ENCODE measurements around the gene MYCN. TPM values are rescaled to one million over a fixed set of nuclear protein-coding genes. Genes with fewer than 3 reads are reported as not detected.
A peak's percentile ranks its signal among the peaks of the same experiment; 100 is the strongest.

Gene MYCN
- total and polyA plus RNA-seq, 2 of the 4 experiments (the other 2 are of a cell fraction), result not detected

- TF ChIP-seq CTCF (conservative IDR thresholded peaks at IDR 0.05; ENCODE audit: low read depth, low read length), result peak; percentile 45
Measured at GRCh38 chr2:15939854-15940660, at the start of gene MYCN (continued).
